H1 (cell line): ENCODE results near the gene ACTBL2. TPM values are rescaled to one million over a fixed set of nuclear protein-coding genes. Genes with fewer than 3 reads are reported as not detected.

ENCODE experiments used
- CTCF ChIA-PET: fragments of 300-600 bp; sonication (Branson Sonifier 250); formaldehyde crosslinking; loops from one replicate; lab custom pipeline; 2021; ENCODE audit not compliant: partially characterized antibody; lab: Charles Lee
- POLR2A ChIA-PET: fragments of 300-600 bp; sonication (Branson Sonifier 250); formaldehyde crosslinking; loops from one replicate; lab custom pipeline; 2021; ENCODE audit warnings: inconsistent platforms; ENCODE audit not compliant: partially characterized antibody; lab: Charles Lee
- DNase-seq, 2 experiments: peaks; one replicate each; pipeline versions ENCODE4 v3.0.0 to v3.0.0-alpha.2; 2010 to 2022; ENCODE audit warnings: low spot score in 2 of 2, low read depth in 1 of 2, mixed read lengths in 1 of 2
- FAIRE-seq: peaks from 2 replicates; lab custom pipeline; 2011; peaks lifted over from hg19 to GRCh38; lab: Jason Lieb, UNC
- H2AFZ ChIP-seq: 2 replicates; pipeline ENCODE4 v1.8.1; 2012; ENCODE audit warnings: low read length, inconsistent platforms
- H2AK5ac ChIP-seq: 2 replicates; pipeline ENCODE4 v1.6.1; 2013; ENCODE audit warnings: low read depth, low read length
- H2BK120ac ChIP-seq: replicated peaks from 2 replicates; pipeline ENCODE3; 2013; ENCODE audit warnings: low read depth, low read length, inconsistent platforms
- H2BK12ac ChIP-seq: 2 replicates; pipeline ENCODE4 v1.6.1; 2013; ENCODE audit warnings: low read depth, low read length
- H2BK15ac ChIP-seq: 2 replicates; pipeline ENCODE4 v1.6.1; 2013; ENCODE audit warnings: low read length
- H2BK20ac ChIP-seq: 2 replicates; pipeline ENCODE4 v1.6.1; 2013; ENCODE audit warnings: low read length
- H2BK5ac ChIP-seq: 2 replicates; pipeline ENCODE4 v1.6.1; 2013; ENCODE audit warnings: low read depth, low read length
- H3K14ac ChIP-seq: 2 replicates; pipeline ENCODE4 v1.6.1; 2013; ENCODE audit warnings: inconsistent platforms; ENCODE audit not compliant: insufficient read length
- H3K18ac ChIP-seq: 2 replicates; pipeline ENCODE4 v1.6.1; 2013; ENCODE audit warnings: low read length; ENCODE audit errors: extremely low read depth
- H3K23ac ChIP-seq: 2 replicates; pipeline ENCODE4 v1.6.1; 2013; ENCODE audit warnings: inconsistent platforms; ENCODE audit not compliant: insufficient read length
- H3K23me2 ChIP-seq: 2 replicates; pipeline ENCODE4 v1.6.1; 2013; ENCODE audit warnings: low read depth, low read length
- H3K27ac ChIP-seq: 2 replicates; pipeline ENCODE4 v1.6.1; 2011; ENCODE audit warnings: low read depth, low read length, inconsistent platforms
- H3K27me3 ChIP-seq, 4 experiments: replicated peaks in 1 of 4; 1 replicate in 1 of 4; 2 replicates in 3 of 4; pipeline versions ENCODE4 v1.6.1 to v1.8.1; 2011 to 2013; ENCODE audit warnings: low read length in 3 of 4, mild to moderate bottlenecking in 3 of 4, inconsistent platforms in 2 of 4, mixed read lengths in 2 of 4, moderate library complexity in 1 of 4; ENCODE audit not compliant: control insufficient read depth in 3 of 4, insufficient read depth in 3 of 4; ENCODE audit errors: extremely low read depth in 1 of 4
- H3K36me3 ChIP-seq, 4 experiments: 2 replicates each; pipeline versions ENCODE4 v1.6.1 to v1.8.1; 2011 to 2013; ENCODE audit warnings: mild to moderate bottlenecking in 4 of 4, low read length in 3 of 4, moderate library complexity in 2 of 4, control low read depth in 1 of 4, inconsistent platforms in 1 of 4; ENCODE audit not compliant: insufficient read depth in 4 of 4, control insufficient read depth in 2 of 4
- H3K4ac ChIP-seq: replicated peaks from 2 replicates; pipeline ENCODE3; 2013; ENCODE audit warnings: low read length, low read depth, mixed read lengths, inconsistent platforms; ENCODE audit not compliant: insufficient read length
- H3K4me1 ChIP-seq, 4 experiments: replicated peaks in 1 of 4; 1 replicate in 1 of 4; 2 replicates in 3 of 4; pipeline versions ENCODE4 v1.6.1 to v1.8.1; 2011 to 2013; ENCODE audit warnings: low read length in 3 of 4, inconsistent platforms in 2 of 4, mixed read lengths in 1 of 4; ENCODE audit not compliant: insufficient read depth in 4 of 4, control insufficient read depth in 3 of 4
- H3K4me2 ChIP-seq, 2 experiments: 2 replicates each; pipeline versions ENCODE4 v1.6.1 to v1.8.1; 2011 to 2013; ENCODE audit warnings: low read depth in 2 of 2, low read length in 2 of 2, control low read depth in 1 of 2, inconsistent platforms in 1 of 2, mild to moderate bottlenecking in 1 of 2; ENCODE audit not compliant: insufficient read depth in 1 of 2
- H3K4me3 ChIP-seq, 4 experiments: fragments of 200-600, 300-600 bp in 1 of 4; sonication (generic), shearing (Covaris generic), sonication (Bioruptor Twin) in 1 of 4; 2 replicates each; pipeline versions ENCODE4 v1.5.1 to v1.8.1; 2011 to 2016; ENCODE audit warnings: low read length in 4 of 4, low read depth in 3 of 4, control low read depth in 2 of 4, inconsistent platforms in 2 of 4, mild to moderate bottlenecking in 2 of 4, mixed read lengths in 1 of 4, moderate library complexity in 1 of 4; ENCODE audit not compliant: insufficient read depth in 2 of 4; ENCODE audit errors: extremely low read depth in 1 of 4
- H3K56ac ChIP-seq: replicated peaks from 2 replicates; pipeline ENCODE3; 2013; ENCODE audit warnings: low read depth, mild to moderate bottlenecking, mixed read lengths, low read length, inconsistent platforms; ENCODE audit not compliant: insufficient read length
- H3K79me1 ChIP-seq: 2 replicates; pipeline ENCODE4 v1.6.1; 2013; ENCODE audit warnings: low read depth, low read length, control low read depth
- H3K79me2 ChIP-seq, 2 experiments: 2 replicates each; pipeline versions ENCODE4 v1.6.1 to v1.8.1; 2012 to 2013; ENCODE audit warnings: low read length in 2 of 2, mild to moderate bottlenecking in 2 of 2, inconsistent platforms in 1 of 2; ENCODE audit not compliant: insufficient read depth in 2 of 2, control insufficient read depth in 1 of 2
- H3K9ac ChIP-seq, 4 experiments: replicated peaks in 1 of 4; 1 replicate in 1 of 4; 2 replicates in 3 of 4; pipeline versions ENCODE4 v1.6.1 to v1.8.1; 2011 to 2013; ENCODE audit warnings: low read depth in 3 of 4, low read length in 3 of 4, control low read depth in 2 of 4, mild to moderate bottlenecking in 2 of 4, moderate library complexity in 2 of 4, inconsistent platforms in 1 of 4; ENCODE audit errors: extremely low read depth in 1 of 4
- H3K9me3 ChIP-seq, 2 experiments: 2 replicates each; pipeline versions ENCODE4 v1.6.1 to v1.8.1; 2012 to 2013; ENCODE audit warnings: mild to moderate bottlenecking in 2 of 2, moderate library complexity in 2 of 2, control low read depth in 1 of 2, inconsistent platforms in 1 of 2, low read depth in 1 of 2, low read length in 1 of 2, mixed read lengths in 1 of 2; ENCODE audit not compliant: insufficient read depth in 2 of 2
- H4K20me1 ChIP-seq, 2 experiments: replicated peaks in 1 of 2; 2 replicates each; pipeline versions ENCODE3 to v1.8.1; 2011 to 2013; ENCODE audit warnings: inconsistent platforms in 2 of 2, low read length in 2 of 2, mild to moderate bottlenecking in 1 of 2; ENCODE audit not compliant: insufficient read depth in 2 of 2, control insufficient read depth in 1 of 2
- H4K5ac ChIP-seq: 2 replicates; pipeline ENCODE4 v1.6.1; 2013; ENCODE audit warnings: low read length, low read depth, mixed read lengths, inconsistent platforms; ENCODE audit not compliant: insufficient read length
- H4K8ac ChIP-seq: 2 replicates; pipeline ENCODE4 v1.8.0; 2013; ENCODE audit warnings: mild to moderate bottlenecking, moderate library complexity, low read length, inconsistent platforms; ENCODE audit not compliant: insufficient read depth; ENCODE audit errors: extremely low read depth
- H4K91ac ChIP-seq: replicated peaks from 2 replicates; pipeline ENCODE3; 2013; ENCODE audit warnings: low read length, mixed read lengths, inconsistent platforms; ENCODE audit not compliant: insufficient read length
- BACH1 ChIP-seq: IDR thresholded peaks from 2 replicates; pipeline ENCODE4 v1.6.1; 2012; ENCODE audit warnings: low read length, improper control_type of control experiment
- CREB1 ChIP-seq: IDR thresholded peaks from 2 replicates; pipeline ENCODE4 v1.6.1; 2012; ENCODE audit warnings: inconsistent platforms
- POLR2AphosphoS5 ChIP-seq: IDR thresholded peaks from 2 replicates; pipeline ENCODE4 v1.6.1; 2011; ENCODE audit warnings: low read depth, low read length
- POU5F1 ChIP-seq: IDR thresholded peaks from 2 replicates; pipeline ENCODE4 v1.6.1; 2011; ENCODE audit warnings: low read depth, mild to moderate bottlenecking, low read length, moderate library complexity
- RNF2 ChIP-seq: fragments of 200-900, 300-1000 bp; sonication (generic); IDR thresholded peaks from 2 replicates; pipeline ENCODE4 v1.7.1; 2016; ENCODE audit warnings: borderline replicate concordance, low read depth, mild to moderate bottlenecking, antibody characterized with exemption, low read length; ENCODE audit not compliant: poor library complexity, severe bottlenecking; ENCODE audit errors: missing control alignments
- SIX5 ChIP-seq: IDR thresholded peaks from 2 replicates; pipeline ENCODE4 v1.6.1; 2011; ENCODE audit warnings: mild to moderate bottlenecking, low read depth, low read length
- TAF1 ChIP-seq: IDR thresholded peaks from 2 replicates; pipeline ENCODE4 v1.6.1; 2011; ENCODE audit warnings: mild to moderate bottlenecking, low read depth, low read length
- WGBS, 2 experiments: shearing (Covaris generic) in 1 of 2; methylation state at CpG; one replicate each; pipeline versions ENCODE4 v1.1.6 to v1.1.7; 2013 to 2015; ENCODE audit warnings: low lambda C conversion rate in 2 of 2, mixed read lengths in 2 of 2, inconsistent platforms in 1 of 2, low coverage in 1 of 2, missing lambda C conversion rate in 1 of 2; ENCODE audit not compliant: insufficient replicate concordance in 2 of 2, insufficient coverage in 1 of 2, insufficient read length in 1 of 2; ENCODE audit errors: extremely low coverage in 1 of 2, missing lambda C conversion rate in 1 of 2; 5-methylcytosine and 5-hydroxymethylcytosine counted together
- polyA plus RNA-seq, 7 experiments: library from polyadenylated mRNA; depleted of rRNA in 3 of 7; stranded (reverse) in 5 of 7; unstranded in 2 of 7; fragments of >200 nt in 5 of 7; fragments of 200-250 nt in 2 of 7; gene quantifications; 1 replicate in 5 of 7; 2 replicates in 1 of 7; 4 replicates in 1 of 7; pipeline versions ENCODE4 v1.2.1 to v1.2.3, GENCODE V29; 2011 to 2013; ENCODE audit warnings: missing spikeins in 2 of 7, mixed read lengths in 2 of 7
- total RNA-seq: library from RNA; stranded (reverse); fragmentation: NEBNext Ultra II Directional; extraction: Animal tissue kit (Norgen Biotek cat#: 25700); gene quantifications from 2 replicates; pipeline ENCODE4 v1.2.1, GENCODE V29; 2021

Gene ACTBL2
- total and polyA plus RNA-seq, 2 of the 8 experiments (the other 6 are each of a cell fraction or from before 2014, with no cell fraction given) = not detected

DNA sequence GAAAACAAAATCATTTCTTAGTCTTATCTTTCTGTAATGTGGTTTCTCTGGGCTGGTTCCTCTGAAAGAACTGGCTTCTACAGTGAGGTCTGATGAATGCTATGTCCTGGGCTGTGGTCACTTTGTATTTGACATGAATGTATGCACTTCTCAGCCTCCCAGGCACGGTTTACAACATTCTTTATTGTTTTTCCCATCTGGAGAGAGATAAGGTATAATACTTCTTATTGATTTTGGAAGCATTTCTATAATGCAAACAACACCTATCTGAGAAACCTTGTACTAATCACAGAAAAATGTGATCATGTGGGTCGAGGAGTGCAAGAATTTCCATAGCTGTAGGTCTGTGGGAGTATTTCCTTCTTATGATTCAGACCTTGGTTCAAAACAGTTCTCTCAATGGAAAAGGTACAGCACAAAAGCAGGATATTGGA, 46.9 kb downstream of the ACTBL2 start:
- H4K91ac ChIP-seq = no peak overlapping the region
- H2BK20ac ChIP-seq = no peak overlapping the region
- no peak overlapping the region for H3K4me3 ChIP-seq
- H2AK5ac ChIP-seq = no peak overlapping the region
- no peak overlapping the region for H4K5ac ChIP-seq
- no peaks in the 10 kb centered on the region for H4K20me1 ChIP-seq
- no peak overlapping the region for H2AFZ ChIP-seq
- no peaks in the 10 kb centered on the region for H3K79me1 ChIP-seq
- no peaks in the 10 kb centered on the region for H3K23me2 ChIP-seq
- no peak overlapping the region for H2BK12ac ChIP-seq
- H3K9ac ChIP-seq = no peak overlapping the region
- ChIA-PET CTCF (interaction anchor here (1.2 to 1.7 kb wide), 3 partner anchors 8 to 373 kb away, joined by 3 read pairs; no protein-coding TSS in a partner anchor), POLR2A (no interaction called here)
- H3K79me2 ChIP-seq = no peaks in the 10 kb centered on the region
- no peak overlapping the region for H3K4me2 ChIP-seq
- H3K18ac ChIP-seq = no peak overlapping the region
- no peaks in the 10 kb centered on the region for H3K36me3 ChIP-seq
- H3K9me3 ChIP-seq = no peaks in the 10 kb centered on the region
- TF ChIP-seq SIX5 (no peak), RNF2 (no peak), POU5F1 (no peak), POLR2AphosphoS5 (no peak), TAF1 (no peak), CREB1 (no peak), BACH1 (no peak)
- no peak overlapping the region for H3K27ac ChIP-seq
- DNase-seq (no peak), FAIRE-seq (no peak)
- no peak overlapping the region for H4K8ac ChIP-seq
- no peak overlapping the region for H2BK5ac ChIP-seq
- H2BK120ac ChIP-seq = no peak overlapping the region
- no peaks in the 10 kb centered on the region for H3K27me3 ChIP-seq
- H3K4ac ChIP-seq = no peak overlapping the region
- H3K4me1 ChIP-seq = no peaks in the 10 kb centered on the region
- no peak overlapping the region for H3K14ac ChIP-seq
- H3K23ac ChIP-seq = no peak overlapping the region
- no peak overlapping the region for H3K56ac ChIP-seq
- no peak overlapping the region for H2BK15ac ChIP-seq
- 83% methylated on average over 2 of the region's 2 CpGs; no CpG with 5 or more reads in 1 of the 2 experiments for WGBS, 2 experiments
